ENCODE data around the gene BRMS1. TPM values are rescaled to one million over a fixed set of nuclear protein-coding genes. Genes with fewer than 3 reads are reported as not detected.

The BRMS1 gene
- total and polyA plus RNA-seq, 10 of the 15 experiments (the other 5 are each of a cell fraction or from before 2014, with no cell fraction given): 2.1 to 85.3 (median 48.5) TPM

DNA sequence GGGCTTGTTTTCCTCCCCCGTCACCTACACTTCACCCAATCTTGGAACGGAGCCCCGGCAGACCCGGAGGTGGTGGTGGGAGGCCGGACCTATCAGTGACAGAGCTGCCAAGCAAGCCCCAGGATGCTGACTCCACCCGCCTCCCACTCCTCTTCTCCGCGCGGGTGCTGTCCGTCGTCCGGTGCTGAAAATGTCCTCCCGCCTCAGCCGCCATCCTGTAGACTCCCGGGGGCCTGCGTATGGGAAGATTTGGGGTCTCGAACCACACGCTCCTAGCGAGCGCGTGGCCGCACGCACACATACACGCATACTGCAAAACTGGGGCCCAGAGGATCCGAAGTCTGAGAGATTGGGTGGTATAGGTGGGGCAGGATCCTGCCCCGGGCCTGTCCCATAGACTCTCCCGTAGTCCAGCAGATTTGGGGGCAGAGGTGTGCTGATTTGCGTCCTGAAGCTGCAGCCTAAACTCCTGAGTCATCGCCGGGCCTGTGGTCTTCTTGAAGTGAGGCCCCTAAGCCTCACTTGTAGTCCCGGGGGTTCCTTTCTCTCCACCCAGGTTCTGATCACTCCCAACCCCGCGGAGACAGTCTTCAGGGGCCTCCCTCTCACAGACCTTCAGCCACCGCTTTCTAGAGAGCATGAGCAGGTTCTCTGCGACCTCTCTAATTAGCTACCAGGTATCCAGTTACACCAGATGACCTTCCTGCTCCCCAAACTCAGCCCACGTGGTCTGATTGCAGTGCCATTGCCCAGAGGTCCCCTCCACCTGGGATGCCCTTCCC, 55.2 kb downstream of the BRMS1 start (continued):
- peak; percentile 12 for TF ChIP-seq MEF2B (IDR thresholded peaks at IDR 0.05; ENCODE audit: partially characterized antibody, poor library complexity, severe bottlenecking)
- TF ChIP-seq EGR1 (IDR thresholded peaks at IDR 0.05; ENCODE audit: borderline replicate concordance in 1 of 2, low read depth in 2 of 2, low read length in 2 of 2): peak in 1 of 2 experiments; percentile 41; a peak in 1 of 3 replicates
- no peak for TF ChIP-seq HDAC6 (IDR thresholded peaks at IDR 0.05; ENCODE audit: unreplicated experiment)
- no peak for TF ChIP-seq NR2C2 (IDR thresholded peaks at IDR 0.05; ENCODE audit: borderline replicate concordance, control insufficient read depth, insufficient read length, low read depth)
- TF ChIP-seq, protein P1, sequence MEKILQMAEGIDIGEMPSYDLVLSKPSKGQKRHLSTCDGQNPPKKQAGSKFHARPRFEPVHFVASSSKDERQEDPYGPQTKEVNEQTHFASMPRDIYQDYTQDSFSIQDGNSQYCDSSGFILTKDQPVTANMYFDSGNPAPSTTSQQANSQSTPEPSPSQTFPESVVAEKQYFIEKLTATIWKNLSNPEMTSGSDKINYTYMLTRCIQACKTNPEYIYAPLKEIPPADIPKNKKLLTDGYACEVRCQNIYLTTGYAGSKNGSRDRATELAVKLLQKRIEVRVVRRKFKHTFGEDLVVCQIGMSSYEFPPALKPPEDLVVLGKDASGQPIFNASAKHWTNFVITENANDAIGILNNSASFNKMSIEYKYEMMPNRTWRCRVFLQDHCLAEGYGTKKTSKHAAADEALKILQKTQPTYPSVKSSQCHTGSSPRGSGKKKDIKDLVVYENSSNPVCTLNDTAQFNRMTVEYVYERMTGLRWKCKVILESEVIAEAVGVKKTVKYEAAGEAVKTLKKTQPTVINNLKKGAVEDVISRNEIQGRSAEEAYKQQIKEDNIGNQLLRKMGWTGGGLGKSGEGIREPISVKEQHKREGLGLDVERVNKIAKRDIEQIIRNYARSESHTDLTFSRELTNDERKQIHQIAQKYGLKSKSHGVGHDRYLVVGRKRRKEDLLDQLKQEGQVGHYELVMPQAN (conservative IDR thresholded peaks at IDR 0.05): peak; percentile 97
- TF ChIP-seq HCFC1 (IDR thresholded peaks at IDR 0.05; ENCODE audit: low read length): no peak
- no peak for TF ChIP-seq POLR2A (IDR thresholded peaks at IDR 0.05; ENCODE audit: low read depth, low read length)
- no peak for TF ChIP-seq CBX3 (IDR thresholded peaks at IDR 0.05; ENCODE audit: borderline replicate concordance, low read depth)
- TF ChIP-seq MYB (IDR thresholded peaks at IDR 0.05; ENCODE audit: borderline replicate concordance, low read depth, low read length): no peak
- no peak for TF ChIP-seq CHD2 (IDR thresholded peaks at IDR 0.05; ENCODE audit: borderline replicate concordance, low read depth, low read length)
- TF ChIP-seq GATAD2B (conservative IDR thresholded peaks at IDR 0.05; ENCODE audit: low read depth): peak; percentile 20; the same call in 1 of the 2 replicates
- TF ChIP-seq RB1 (IDR thresholded peaks at IDR 0.05; ENCODE audit: borderline replicate concordance): peak; percentile 63; the same call in 1 of the 2 replicates
- 0 out of 4 replicates have a peak, but pooled peaks of 1 of the 2 experiments have one; percentile 12 for TF ChIP-seq BHLHE40 (IDR thresholded peaks at IDR 0.05; ENCODE audit: borderline replicate concordance in 1 of 2, low read depth in 2 of 2, low read length in 1 of 2)
- TF ChIP-seq EP300 (IDR thresholded peaks at IDR 0.05; ENCODE audit: borderline replicate concordance in 1 of 2, control insufficient read depth in 1 of 2, low read depth in 2 of 2, low read length in 2 of 2): no peak
- TF ChIP-seq BMI1 (IDR thresholded peaks at IDR 0.05; ENCODE audit: borderline replicate concordance): no peak
- TF ChIP-seq ZNF207 (IDR thresholded peaks at IDR 0.05; ENCODE audit: borderline replicate concordance): peak; percentile 78; the same call in 1 of the 2 replicates
- peak; percentile 53; the same call in 1 of the 2 replicates for TF ChIP-seq EED (IDR thresholded peaks at IDR 0.05; ENCODE audit: low read depth)
- no peak for TF ChIP-seq ZNF622 (IDR thresholded peaks at IDR 0.05)
- TF ChIP-seq, protein P2, sequence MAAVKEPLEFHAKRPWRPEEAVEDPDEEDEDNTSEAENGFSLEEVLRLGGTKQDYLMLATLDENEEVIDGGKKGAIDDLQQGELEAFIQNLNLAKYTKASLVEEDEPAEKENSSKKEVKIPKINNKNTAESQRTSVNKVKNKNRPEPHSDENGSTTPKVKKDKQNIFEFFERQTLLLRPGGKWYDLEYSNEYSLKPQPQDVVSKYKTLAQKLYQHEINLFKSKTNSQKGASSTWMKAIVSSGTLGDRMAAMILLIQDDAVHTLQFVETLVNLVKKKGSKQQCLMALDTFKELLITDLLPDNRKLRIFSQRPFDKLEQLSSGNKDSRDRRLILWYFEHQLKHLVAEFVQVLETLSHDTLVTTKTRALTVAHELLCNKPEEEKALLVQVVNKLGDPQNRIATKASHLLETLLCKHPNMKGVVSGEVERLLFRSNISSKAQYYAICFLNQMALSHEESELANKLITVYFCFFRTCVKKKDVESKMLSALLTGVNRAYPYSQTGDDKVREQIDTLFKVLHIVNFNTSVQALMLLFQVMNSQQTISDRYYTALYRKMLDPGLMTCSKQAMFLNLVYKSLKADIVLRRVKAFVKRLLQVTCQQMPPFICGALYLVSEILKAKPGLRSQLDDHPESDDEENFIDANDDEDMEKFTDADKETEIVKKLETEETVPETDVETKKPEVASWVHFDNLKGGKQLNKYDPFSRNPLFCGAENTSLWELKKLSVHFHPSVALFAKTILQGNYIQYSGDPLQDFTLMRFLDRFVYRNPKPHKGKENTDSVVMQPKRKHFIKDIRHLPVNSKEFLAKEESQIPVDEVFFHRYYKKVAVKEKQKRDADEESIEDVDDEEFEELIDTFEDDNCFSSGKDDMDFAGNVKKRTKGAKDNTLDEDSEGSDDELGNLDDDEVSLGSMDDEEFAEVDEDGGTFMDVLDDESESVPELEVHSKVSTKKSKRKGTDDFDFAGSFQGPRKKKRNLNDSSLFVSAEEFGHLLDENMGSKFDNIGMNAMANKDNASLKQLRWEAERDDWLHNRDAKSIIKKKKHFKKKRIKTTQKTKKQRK (IDR thresholded peaks at IDR 0.05; ENCODE audit: low read depth, low read length): no peak
- no peak for TF ChIP-seq CHD1 (IDR thresholded peaks at IDR 0.05; ENCODE audit: low read depth, low read length)
- no peak for TF ChIP-seq CHD4 (IDR thresholded peaks at IDR 0.05)
- TF ChIP-seq TAF1 (IDR thresholded peaks at IDR 0.05; ENCODE audit: borderline replicate concordance, low read depth, low read length): no peak
- TF ChIP-seq NFIC (IDR thresholded peaks at IDR 0.05; ENCODE audit: low read depth, low read length): no peak
- no peak; the same call in 1 of the 2 replicates for TF ChIP-seq DPF2 (IDR thresholded peaks at IDR 0.05)
- TF ChIP-seq JUNB (IDR thresholded peaks at IDR 0.05): no peak

Measured in GM12878 (cell line).